DOHH2 (cell line): ENCODE results near the gene ZNF521.
"Not testable (repeated sequence)": the region's sequence is repeated elsewhere in the genome, so short reads cannot be mapped to it uniquely, and the experiment has no call there.

Experiments
- CTCF ChIP-seq: fragments of 200-600 bp; sonication (generic); IDR thresholded peaks from one replicate; pipeline ENCODE4 v1.5.1; 2014; ENCODE audit warnings: antibody characterized with exemption, mild to moderate bottlenecking, low read depth, low read length; ENCODE audit not compliant: poor library complexity, severe bottlenecking
- EZH2phosphoT487 ChIP-seq: fragments of 200-600 bp; sonication (generic); IDR thresholded peaks from 2 replicates; pipeline ENCODE4 v1.6.1; 2017; ENCODE audit warnings: borderline replicate concordance, mild to moderate bottlenecking, antibody characterized with exemption, low read length, moderate library complexity, mixed read lengths

DNA sequence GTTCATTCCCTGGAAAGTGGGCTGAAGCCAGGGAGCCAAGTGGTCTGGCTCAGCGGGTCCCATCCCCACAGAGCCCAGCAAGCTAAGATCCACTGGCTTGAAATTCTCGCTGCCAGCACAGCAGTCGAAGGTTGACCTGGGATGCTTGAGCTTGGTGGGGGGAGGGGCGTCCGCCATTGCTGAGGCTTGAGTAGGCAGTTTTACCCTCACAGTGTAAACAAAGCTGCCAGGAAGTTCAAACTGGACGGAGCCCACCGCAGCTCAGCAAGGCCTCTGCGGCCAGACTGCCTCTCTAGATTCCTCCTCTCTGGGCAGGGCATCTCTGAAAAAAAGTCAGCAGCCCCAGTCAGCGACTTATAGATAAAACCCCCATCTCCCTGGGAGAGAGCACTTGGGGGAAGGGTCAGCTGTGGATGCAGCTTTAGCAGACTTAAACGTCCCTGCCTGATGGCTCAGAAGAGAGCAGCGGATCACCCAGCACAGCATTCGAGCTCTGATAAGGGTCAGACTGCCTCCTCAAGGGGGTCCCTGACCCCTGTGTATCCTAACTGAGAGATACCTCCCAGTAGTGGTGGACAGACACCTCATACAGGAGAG is 84.9 kb downstream of the ZNF521 start:
- TF ChIP-seq CTCF, EZH2phosphoT487: not testable (repeated sequence)
